Neural cell (in vitro differentiated cells): ENCODE measurements around the gene UGGT1. TPM values are rescaled to one million over a fixed set of nuclear protein-coding genes. Genes with fewer than 3 reads are reported as not detected.

Source experiments
- H2AFZ ChIP-seq: fragments of 200-600, 300-800 bp; sonication (generic), shearing (Covaris generic); 2 replicates; pipeline ENCODE4 v1.6.0; 2014; ENCODE audit warnings: low read depth, mild to moderate bottlenecking, antibody characterized with exemption, low read length, moderate library complexity
- H3F3A ChIP-seq: fragments of 200-600 bp; shearing (Covaris generic); 2 replicates; pipeline ENCODE4 v1.6.1; 2016; ENCODE audit warnings: mild to moderate bottlenecking, moderate library complexity, mixed read lengths, antibody characterized with exemption, low read length; ENCODE audit not compliant: insufficient read depth, poor library complexity, severe bottlenecking
- H3K27ac ChIP-seq: fragments of 200-600, 300-800 bp; sonication (generic), shearing (Covaris generic); 2 replicates; pipeline ENCODE4 v1.5.1; 2014; ENCODE audit warnings: mild to moderate bottlenecking, low read length, moderate library complexity
- H3K27me3 ChIP-seq: fragments of 300-800, 200-600 bp; sonication (generic), shearing (Covaris generic); 2 replicates; pipeline ENCODE4 v1.6.0; 2014; ENCODE audit warnings: mild to moderate bottlenecking, low read depth, low read length, moderate library complexity; ENCODE audit not compliant: insufficient read depth
- H3K36me3 ChIP-seq: fragments of 300-800, 200-600 bp; sonication (generic), shearing (Covaris generic); 2 replicates; pipeline ENCODE4 v1.5.1; 2014; ENCODE audit warnings: mild to moderate bottlenecking, antibody characterized with exemption, low read length, moderate library complexity; ENCODE audit not compliant: insufficient read depth
- H3K4me2 ChIP-seq: fragments of 300-800, 200-600 bp; sonication (generic), shearing (Covaris generic); 2 replicates; pipeline ENCODE4 v1.6.0; 2014; ENCODE audit warnings: mild to moderate bottlenecking, low read length
- H3K4me3 ChIP-seq: fragments of 300-800, 200-600 bp; sonication (generic), shearing (Covaris generic); 2 replicates; pipeline ENCODE4 v1.5.1; 2014; ENCODE audit warnings: mild to moderate bottlenecking, low read length, moderate library complexity
- H3K79me2 ChIP-seq: fragments of 200-600 bp; shearing (Covaris generic); replicated peaks from 2 replicates; pipeline ENCODE4 v1.6.0; 2014; ENCODE audit warnings: mild to moderate bottlenecking, low read length, moderate library complexity; ENCODE audit not compliant: insufficient read depth
- H3K9ac ChIP-seq: fragments of 300-800, 200-600 bp; sonication (generic), shearing (Covaris generic); 2 replicates; pipeline ENCODE4 v1.6.1; 2016; ENCODE audit warnings: mild to moderate bottlenecking, low read length, mixed read lengths
- H3K9me2 ChIP-seq: fragments of 200-600 bp; shearing (Covaris generic); 2 replicates; pipeline ENCODE4 v1.6.1; 2016; ENCODE audit warnings: mild to moderate bottlenecking, low read length, mixed read lengths; ENCODE audit not compliant: insufficient read depth
- H3K9me3 ChIP-seq: fragments of 200-600, 300-800 bp; sonication (generic), shearing (Covaris generic); 2 replicates; pipeline ENCODE4 v1.6.1; 2016; ENCODE audit warnings: mild to moderate bottlenecking, mixed run types, low read length, moderate library complexity, mixed read lengths
- H4K20me1 ChIP-seq: fragments of 200-600 bp; shearing (Covaris generic); 2 replicates; pipeline ENCODE4 v1.6.1; 2016; ENCODE audit warnings: mild to moderate bottlenecking, mixed run types; ENCODE audit not compliant: insufficient read depth
- CTCF ChIP-seq: fragments of 450-650 bp; IDR thresholded peaks from 2 replicates; pipeline ENCODE4 v1.5.1; 2014; ENCODE audit warnings: antibody characterized with exemption, mild to moderate bottlenecking, moderate library complexity; ENCODE audit not compliant: poor library complexity, severe bottlenecking
- EP300 ChIP-seq: fragments of 450-650 bp; conservative IDR thresholded peaks from 2 replicates; pipeline ENCODE4 v1.6.1; 2014; ENCODE audit warnings: antibody characterized with exemption, mild to moderate bottlenecking, moderate library complexity; ENCODE audit not compliant: poor library complexity, severe bottlenecking
- EZH2 ChIP-seq: fragments of 200-600, 300-800 bp; shearing (Covaris generic), sonication (generic); IDR thresholded peaks from 2 replicates; pipeline ENCODE4 v1.6.1; 2014; ENCODE audit warnings: antibody characterized with exemption, low read length, borderline replicate concordance, mild to moderate bottlenecking; ENCODE audit not compliant: insufficient read depth, poor library complexity, severe bottlenecking
- MXI1 ChIP-seq: fragments of 450-650 bp; conservative IDR thresholded peaks from 2 replicates; pipeline ENCODE4 v1.6.1; 2014; ENCODE audit warnings: antibody characterized with exemption, mild to moderate bottlenecking; ENCODE audit not compliant: poor library complexity, severe bottlenecking
- POLR2AphosphoS5 ChIP-seq: IDR thresholded peaks from 2 replicates; pipeline ENCODE4 v1.6.1; 2012
- RAD21 ChIP-seq: fragments of 450-650 bp; conservative IDR thresholded peaks from 2 replicates; pipeline ENCODE4 v1.6.1; 2014; ENCODE audit warnings: antibody characterized with exemption, mild to moderate bottlenecking, moderate library complexity
- REST ChIP-seq: IDR thresholded peaks from 2 replicates; pipeline ENCODE4 v1.6.1; 2012; ENCODE audit warnings: borderline replicate concordance
- SMC3 ChIP-seq: fragments of 450-650 bp; conservative IDR thresholded peaks from 2 replicates; pipeline ENCODE4 v1.6.1; 2014; ENCODE audit warnings: antibody characterized with exemption, mild to moderate bottlenecking, moderate library complexity; ENCODE audit not compliant: poor library complexity
- TAF1 ChIP-seq: IDR thresholded peaks from 2 replicates; pipeline ENCODE4 v1.6.1; 2012; ENCODE audit warnings: low read depth
- polyA plus RNA-seq: library from polyadenylated mRNA; depleted of rRNA; stranded (reverse); fragments of >200 nt; gene quantifications from 2 replicates; pipeline ENCODE4 v1.2.3, GENCODE V29; 2014

UGGT1 gene
- polyA plus RNA-seq, 1 donor from 2014 or later = 26.3 TPM

GRCh38 chr2:128214866-128215460, 124.0 kb downstream of the UGGT1 start:
- H3K4me2 ChIP-seq = no peak overlapping the region
- no peak overlapping the region for H3K27ac ChIP-seq
- H3K9me2 ChIP-seq = no peaks in the 10 kb centered on the region
- no peaks in the 10 kb centered on the region for H3K27me3 ChIP-seq
- H3K9ac ChIP-seq = no peak overlapping the region
- H2AFZ ChIP-seq = no peak overlapping the region
- H3K9me3 ChIP-seq = no peaks in the 10 kb centered on the region
- H4K20me1 ChIP-seq = no peaks in the 10 kb centered on the region
- H3K79me2 ChIP-seq = no peaks in the 10 kb centered on the region
- no peak for TF ChIP-seq CTCF
- no peak for TF ChIP-seq POLR2AphosphoS5
- no peak for TF ChIP-seq EZH2
- no peak for TF ChIP-seq TAF1
- TF ChIP-seq SMC3 = no peak
- TF ChIP-seq EP300 = no peak
- TF ChIP-seq REST = no peak
- no peak for TF ChIP-seq RAD21
- TF ChIP-seq MXI1 = no peak
- H3F3A ChIP-seq = no peaks in the 10 kb centered on the region
- no peak overlapping the region for H3K4me3 ChIP-seq
- no peaks in the 10 kb centered on the region for H3K36me3 ChIP-seq

GRCh38 chr2:128215897-128216642, 125.1 kb downstream of the UGGT1 start:
- H4K20me1 ChIP-seq = no peaks in the 10 kb centered on the region
- no peak overlapping the region for H2AFZ ChIP-seq
- H3K36me3 ChIP-seq = no peaks in the 10 kb centered on the region
- no peak overlapping the region for H3K4me2 ChIP-seq
- H3K9me2 ChIP-seq = no peaks in the 10 kb centered on the region
- no peaks in the 10 kb centered on the region for H3K79me2 ChIP-seq
- H3K27ac ChIP-seq = no peak overlapping the region
- no peaks in the 10 kb centered on the region for H3F3A ChIP-seq
- TF ChIP-seq CTCF (no peak), REST (no peak), SMC3 (no peak), RAD21 (no peak), EP300 (no peak)
- no peaks in the 10 kb centered on the region for H3K27me3 ChIP-seq
- H3K9me3 ChIP-seq = no peaks in the 10 kb centered on the region
- H3K4me3 ChIP-seq = no peak overlapping the region
- H3K9ac ChIP-seq = no peak overlapping the region
